NCI-H187 treated with DMSO at 0.1 percent for 48 hours (cell line): ENCODE measurements around the gene GARNL3.

Source experiments
- DNase-seq: peaks from one replicate; lab custom pipeline; 2025; lab: John Stamatoyannopoulos, UW

Gene GARNL3

GRCh38 chr9:127311239-127311741 lies 46.7 kb downstream of the GARNL3 start:
- DNase-seq, result no peak

GRCh38 chr9:127313042-127313560 lies 48.5 kb downstream of the GARNL3 start:
- no peak for DNase-seq

GRCh38 chr9:127314911-127315310 lies 50.3 kb downstream of the GARNL3 start:
- DNase-seq, result no peak

DNA sequence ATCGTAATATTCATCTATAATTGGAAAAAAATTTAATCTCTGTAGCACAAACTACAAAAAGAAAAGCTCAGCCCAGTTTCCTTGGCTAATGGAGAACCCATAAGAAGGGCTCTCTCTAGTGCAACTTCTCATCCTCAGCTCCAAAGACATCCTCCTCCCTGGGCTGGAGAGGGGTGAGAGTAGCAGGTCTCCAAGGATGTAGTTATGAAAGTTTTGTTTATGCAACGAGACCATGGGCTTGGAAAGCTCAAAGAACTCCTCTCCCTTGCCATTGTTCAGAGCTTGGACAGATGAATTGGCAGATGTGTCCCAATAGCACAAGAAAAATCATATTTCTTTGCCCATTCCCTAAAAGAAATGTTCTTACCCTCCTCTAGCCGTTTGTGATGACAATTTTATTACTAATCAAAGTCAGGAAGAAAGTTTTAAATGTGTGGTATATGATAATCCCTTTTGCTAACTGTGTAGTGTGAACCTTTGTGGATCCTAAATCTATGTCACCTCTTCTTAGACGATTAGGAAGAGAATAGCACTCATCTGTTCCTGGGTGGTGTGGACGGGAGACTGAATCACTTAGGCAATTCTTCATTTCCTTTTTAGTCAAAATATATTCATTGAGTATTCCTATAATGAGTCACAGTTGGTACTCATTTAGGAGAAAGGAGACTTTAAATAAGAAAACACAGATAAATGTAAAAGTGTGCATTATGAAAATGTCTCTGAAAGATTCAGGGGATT lies 52.2 kb downstream of the GARNL3 start:
- no peak for DNase-seq

DNA sequence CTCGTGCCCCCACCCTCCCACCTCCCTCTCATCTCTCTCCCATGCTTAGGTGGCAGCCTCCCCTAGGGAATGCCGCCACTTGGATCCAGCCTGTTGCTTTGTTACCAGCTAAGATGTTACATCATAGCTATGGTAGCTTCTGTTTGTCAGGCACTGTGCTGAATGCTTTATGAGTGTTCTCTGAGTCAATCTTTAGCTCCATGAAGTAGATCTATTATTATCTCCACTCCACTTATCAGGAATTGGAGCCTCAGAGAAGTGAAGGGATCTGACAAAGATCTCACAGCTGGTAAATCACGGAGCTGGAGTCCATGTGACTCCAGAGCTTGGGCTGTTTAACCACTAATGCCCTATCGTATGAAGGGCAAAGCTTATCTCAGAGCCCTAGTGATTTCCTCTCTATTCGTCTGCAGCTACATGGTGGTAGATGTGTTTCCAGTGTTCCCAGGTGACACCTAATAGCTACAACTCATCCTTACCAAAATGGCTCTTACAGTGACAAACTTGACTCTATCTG lies 54.1 kb downstream of the GARNL3 start:
- DNase-seq, result no peak

GRCh38 chr9:127319366-127320114 lies 55.0 kb downstream of the GARNL3 start:
- no peak for DNase-seq

DNA sequence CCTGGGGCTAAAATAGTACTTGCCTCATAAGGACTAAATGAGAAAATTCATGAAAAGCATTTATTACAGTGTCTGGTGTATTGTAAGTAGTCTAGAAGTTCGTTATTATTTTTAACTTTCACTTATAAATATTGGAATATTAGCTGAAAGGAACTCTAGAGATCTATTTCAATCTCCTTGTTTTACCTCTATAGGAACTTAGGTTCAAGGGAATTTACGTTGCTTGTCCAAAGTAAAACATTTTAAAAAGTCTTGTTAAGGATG lies 55.5 kb downstream of the GARNL3 start:
- DNase-seq, result no peak

DNA sequence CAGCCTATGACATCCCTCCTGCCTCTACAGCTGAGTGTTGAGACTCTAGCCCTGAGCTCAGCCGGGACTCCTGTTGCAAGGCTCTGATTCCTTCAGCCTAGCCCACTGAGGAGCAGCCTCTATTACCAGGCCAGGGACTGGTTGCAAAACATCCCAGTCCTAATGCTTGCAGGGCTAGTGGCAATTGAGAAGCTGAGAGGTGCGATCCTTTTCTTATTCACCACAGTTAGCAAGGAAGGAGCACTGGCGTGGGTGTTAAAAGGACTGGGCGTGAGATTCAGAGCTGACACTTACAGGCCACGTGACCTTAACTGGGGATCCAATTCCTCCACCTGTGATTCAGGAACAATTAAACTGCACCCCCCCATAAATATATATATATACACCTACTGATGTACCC lies 58.8 kb downstream of the GARNL3 start:
- DNase-seq, result no peak

- DNase-seq, result no peak
These were observed 65.9 kb downstream of the GARNL3 start for GRCh38 chr9:127330501-127330900.

GRCh38 chr9:127333221-127334064 lies 68.9 kb downstream of the GARNL3 start:
- no peak for DNase-seq

GRCh38 chr9:127334725-127335124 lies 70.2 kb downstream of the GARNL3 start:
- DNase-seq, result no peak

DNA sequence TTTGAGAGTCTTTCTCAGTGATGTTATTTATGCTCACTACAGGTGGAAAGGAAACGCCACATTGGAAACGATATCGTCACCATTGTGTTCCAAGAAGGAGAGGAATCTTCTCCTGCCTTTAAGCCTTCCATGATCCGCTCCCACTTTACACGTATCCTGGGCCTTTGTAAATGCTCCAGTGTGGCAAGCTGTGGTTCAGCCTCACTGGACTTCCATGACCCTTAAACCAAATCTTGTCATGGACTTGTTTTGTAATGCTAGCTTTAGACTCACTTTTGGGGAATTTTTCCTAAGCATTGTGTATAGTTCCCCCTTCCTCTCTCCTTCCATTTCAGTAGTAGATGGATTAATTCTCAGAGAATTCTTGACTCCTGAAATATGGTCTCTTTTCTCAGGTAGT lies 71.5 kb downstream of the GARNL3 start:
- DNase-seq, result no peak

DNA sequence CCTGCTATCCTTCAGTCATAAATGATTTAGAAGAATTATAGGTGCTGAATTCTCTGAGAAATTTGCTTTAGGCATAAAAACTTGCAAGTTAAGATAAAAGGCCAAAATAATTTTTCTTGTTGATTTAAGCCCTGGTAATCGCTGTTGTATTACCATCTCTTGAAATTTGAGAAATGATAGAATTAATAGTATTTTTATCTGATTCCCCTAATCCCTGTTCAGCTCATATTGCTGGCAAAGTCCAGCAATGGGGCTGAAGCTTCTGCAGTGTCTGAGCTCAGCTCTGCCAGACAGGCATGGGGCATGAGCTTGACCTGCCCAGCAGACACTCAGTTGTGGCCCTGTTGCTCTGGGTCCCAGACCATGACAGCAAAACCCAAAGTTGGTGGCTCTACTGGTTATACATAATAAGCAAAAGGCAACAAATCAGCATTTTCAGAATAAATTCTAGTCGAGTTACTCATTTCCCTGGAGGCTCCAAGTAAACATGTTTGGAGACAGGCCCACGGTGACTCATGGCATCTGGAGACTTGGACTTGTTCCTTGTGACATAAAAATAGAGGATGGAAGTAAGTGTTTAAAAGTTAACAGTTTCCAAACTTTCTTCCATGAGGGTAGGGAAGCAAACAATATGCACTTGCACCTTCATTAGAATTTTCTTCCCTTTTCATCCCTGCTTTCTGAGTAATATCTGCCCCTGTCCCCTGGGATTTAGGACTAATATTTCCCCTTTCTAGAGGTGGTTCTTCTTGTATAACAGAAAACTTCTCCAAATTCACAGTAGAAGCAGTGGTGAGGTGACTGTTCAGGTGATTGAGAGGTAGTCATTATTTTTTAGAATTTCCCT lies 72.2 kb downstream of the GARNL3 start:
- no peak for DNase-seq

DNA sequence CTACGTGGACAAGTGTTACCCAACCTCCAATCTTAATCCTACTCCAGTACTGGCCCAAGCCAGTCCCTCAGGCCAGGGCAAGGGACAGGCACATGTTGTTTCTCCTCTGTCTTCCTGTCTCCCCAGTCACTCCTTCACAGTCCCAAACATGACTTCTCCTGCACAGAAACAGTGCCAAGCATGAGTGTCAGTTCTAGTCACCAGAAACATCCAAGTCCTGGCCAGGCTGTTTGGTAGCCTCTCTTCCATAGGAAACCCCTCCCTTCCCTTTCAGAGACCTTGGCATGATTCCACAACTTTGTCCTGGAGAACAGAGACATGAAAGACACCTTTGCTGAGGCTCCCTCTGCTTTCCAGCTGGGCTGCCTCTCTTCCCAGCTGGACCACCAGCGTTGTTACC lies 76.1 kb downstream of the GARNL3 start:
- no peak for DNase-seq

DNA sequence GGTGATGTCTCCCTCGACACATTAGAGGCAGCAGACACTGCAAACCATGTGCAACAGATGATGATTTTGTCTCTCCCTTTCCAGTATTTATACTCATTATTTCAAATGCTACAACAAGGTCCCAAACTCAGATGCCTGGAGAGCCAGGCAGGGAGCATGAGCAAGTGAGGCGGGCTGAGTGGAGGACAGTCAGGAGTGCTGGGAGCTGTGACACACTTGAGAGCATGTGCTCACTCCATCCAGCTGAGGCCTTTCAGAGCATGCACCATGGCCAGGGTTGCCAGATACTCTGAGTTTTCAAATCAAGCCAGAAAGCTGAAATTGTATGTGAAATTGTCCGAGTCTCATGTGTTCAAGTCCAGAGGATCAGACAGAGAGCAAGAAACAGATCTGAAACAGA lies 76.6 kb downstream of the GARNL3 start:
- no peak for DNase-seq

GRCh38 chr9:127344368-127345000 lies 79.9 kb downstream of the GARNL3 start:
- no peak for DNase-seq

DNA sequence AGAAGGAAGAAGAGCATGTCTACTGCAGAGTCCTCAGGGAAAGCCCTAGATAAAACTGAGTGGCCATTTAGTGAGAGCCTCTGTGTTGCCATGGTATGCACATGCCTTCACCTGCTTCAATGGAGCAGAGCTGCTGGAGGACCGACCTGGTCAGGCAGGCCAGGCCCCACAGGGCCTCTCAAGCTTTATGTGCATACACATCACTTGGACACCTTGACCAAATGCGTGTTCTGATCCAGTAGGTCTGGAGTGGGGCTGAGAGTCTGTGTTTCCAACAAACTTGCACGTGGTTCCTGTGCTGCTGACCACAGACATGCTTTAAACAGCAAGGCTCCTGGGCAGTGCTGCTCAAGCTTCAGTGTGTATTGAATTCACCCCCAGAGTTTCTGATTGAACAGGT lies 81.0 kb downstream of the GARNL3 start:
- no peak for DNase-seq

DNA sequence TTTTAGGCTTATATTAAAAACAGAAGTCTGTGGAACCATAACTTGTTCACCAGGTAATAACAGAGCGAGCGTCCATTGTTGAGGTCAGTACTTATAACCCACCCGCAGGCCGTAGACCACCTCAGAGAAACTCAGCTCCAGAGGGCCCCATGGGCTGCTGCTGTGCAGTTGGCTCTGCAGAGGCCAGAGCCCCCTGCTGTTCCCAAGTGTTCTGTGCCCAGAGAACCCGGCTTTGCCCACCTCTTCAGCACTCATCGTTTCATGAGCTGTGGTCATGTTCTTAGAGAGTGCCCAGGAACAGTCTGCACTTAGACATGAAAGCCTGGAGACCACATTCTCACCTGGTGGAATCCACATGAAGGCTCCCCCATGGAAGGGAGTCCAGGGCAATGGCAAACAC lies 82.0 kb downstream of the GARNL3 start:
- no peak for DNase-seq

DNA sequence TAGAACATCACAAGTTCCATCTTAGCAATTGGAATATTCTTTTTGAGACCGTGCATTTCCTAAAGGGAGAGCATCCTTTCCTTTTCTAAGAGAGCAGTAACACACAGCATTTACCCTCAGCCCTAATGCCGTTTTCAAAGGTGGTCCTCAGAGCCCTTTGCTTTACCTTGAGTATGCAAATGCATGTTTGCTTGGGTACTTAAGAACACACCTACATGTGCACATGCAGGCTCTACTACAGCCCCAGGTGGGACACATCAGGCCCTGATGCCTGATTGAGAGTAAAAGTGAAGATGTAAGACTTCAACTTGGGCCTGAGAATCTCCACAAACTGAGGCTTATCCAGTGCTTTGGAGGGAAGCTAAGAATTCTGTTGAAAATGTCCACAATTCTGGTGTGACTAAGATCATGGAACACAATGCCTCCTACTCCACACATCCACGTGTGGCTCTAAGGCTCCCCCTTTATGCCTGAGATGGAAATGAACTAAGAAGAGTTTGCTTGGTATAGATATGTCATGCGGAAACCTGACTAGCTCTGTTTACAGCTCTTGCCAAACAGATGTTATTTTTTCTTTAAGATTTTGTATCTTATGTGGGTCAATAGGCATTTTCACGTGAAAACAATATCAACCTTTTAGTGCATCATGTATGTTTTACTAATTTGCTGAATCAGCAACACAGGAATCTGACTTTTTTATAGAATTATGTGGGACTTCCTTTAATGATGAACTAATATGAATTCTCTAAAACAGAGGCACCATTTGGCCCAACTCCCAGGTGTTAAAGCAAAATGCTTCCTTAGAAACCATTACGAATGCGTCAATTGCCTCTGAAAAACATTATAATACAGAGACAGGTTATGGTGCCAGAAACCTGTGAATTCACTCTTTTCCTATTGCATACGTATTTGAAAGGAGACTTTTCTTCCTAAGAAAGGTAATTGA lies 83.5 kb downstream of the GARNL3 start:
- no peak for DNase-seq
